Neuronal stem cell (in vitro differentiated cells): ENCODE measurements around the gene HELZ2.

Source experiments
- DNase-seq: peaks from one replicate; pipeline ENCODE4 v3.0.0-alpha.2; 2013; ENCODE audit warnings: low spot score
- H2AFZ ChIP-seq: one replicate; pipeline ENCODE4 v1.6.1; 2013; ENCODE audit warnings: mild to moderate bottlenecking, low read length, inconsistent platforms
- H2AK5ac ChIP-seq: 2 replicates; pipeline ENCODE4 v1.6.1; 2013; ENCODE audit warnings: low read depth, mild to moderate bottlenecking, inconsistent platforms, low read length, moderate library complexity, mixed read lengths
- H2BK120ac ChIP-seq: 2 replicates; pipeline ENCODE4 v1.6.1; 2013; ENCODE audit warnings: low read depth, mild to moderate bottlenecking, inconsistent platforms, low read length, moderate library complexity, mixed read lengths
- H2BK12ac ChIP-seq: one replicate; pipeline ENCODE4 v1.6.1; 2013; ENCODE audit warnings: low read length, inconsistent platforms
- H2BK15ac ChIP-seq: 2 replicates; pipeline ENCODE4 v1.6.1; 2013; ENCODE audit warnings: mild to moderate bottlenecking, low read length, inconsistent platforms, mixed read lengths
- H2BK5ac ChIP-seq: one replicate; pipeline ENCODE4 v1.6.1; 2013; ENCODE audit warnings: inconsistent platforms, mild to moderate bottlenecking, low read length, moderate library complexity
- H3K14ac ChIP-seq: one replicate; pipeline ENCODE4 v1.6.1; 2013; ENCODE audit warnings: low read length, inconsistent platforms
- H3K18ac ChIP-seq: 2 replicates; pipeline ENCODE4 v1.6.1; 2013; ENCODE audit warnings: low read length, inconsistent platforms
- H3K23ac ChIP-seq: 2 replicates; pipeline ENCODE4 v1.6.1; 2013; ENCODE audit warnings: low read depth, mild to moderate bottlenecking, mixed read lengths, low read length, inconsistent platforms; ENCODE audit not compliant: poor library complexity
- H3K27ac ChIP-seq: replicated peaks from 3 replicates; pipeline ENCODE4 v1.5.1; 2013; ENCODE audit warnings: low read length, inconsistent platforms
- H3K27me3 ChIP-seq, 3 experiments: 2 replicates each; pipeline ENCODE4 v1.6.1; 2013; ENCODE audit warnings: low read length in 3 of 3, mild to moderate bottlenecking in 2 of 3, inconsistent platforms in 1 of 3, low read depth in 1 of 3, mixed read lengths in 1 of 3, moderate library complexity in 1 of 3; ENCODE audit not compliant: control insufficient read depth in 3 of 3, insufficient read depth in 3 of 3
- H3K36me3 ChIP-seq, 2 donors: replicated peaks in 1 of 2; 2 replicates each; pipeline ENCODE4 v1.6.1; 2013; ENCODE audit warnings: low read length in 2 of 2; ENCODE audit not compliant: control insufficient read depth in 2 of 2, insufficient read depth in 2 of 2
- H3K4ac ChIP-seq: 2 replicates; pipeline ENCODE4 v1.6.1; 2013; ENCODE audit warnings: inconsistent platforms, mild to moderate bottlenecking, low read length, moderate library complexity
- H3K4me1 ChIP-seq, 2 donors: 1 replicate in 1 of 2; 2 replicates in 1 of 2; pipeline ENCODE4 v1.6.1; 2013; ENCODE audit warnings: low read length in 2 of 2, low read depth in 1 of 2; ENCODE audit not compliant: control insufficient read depth in 2 of 2, insufficient read depth in 1 of 2
- H3K4me2 ChIP-seq: one replicate; pipeline ENCODE4 v1.6.1; 2013; ENCODE audit warnings: mild to moderate bottlenecking, low read length, inconsistent platforms; ENCODE audit not compliant: insufficient read depth, poor library complexity, severe bottlenecking
- H3K4me3 ChIP-seq, 2 donors: 2 replicates each; pipeline ENCODE4 v1.5.1; 2013; ENCODE audit warnings: low read length in 2 of 2, mild to moderate bottlenecking in 2 of 2, inconsistent platforms in 1 of 2, moderate library complexity in 1 of 2
- H3K79me1 ChIP-seq: one replicate; pipeline ENCODE4 v1.6.1; 2013; ENCODE audit warnings: low read depth, mild to moderate bottlenecking, inconsistent platforms, low read length, moderate library complexity
- H3K9ac ChIP-seq: one replicate; pipeline ENCODE4 v1.6.1; 2013; ENCODE audit warnings: mild to moderate bottlenecking, low read depth, low read length, inconsistent platforms; ENCODE audit not compliant: poor library complexity
- H3K9me3 ChIP-seq, 2 donors: replicated peaks in 1 of 2; 2 replicates each; pipeline versions ENCODE3 to v1.6.1; 2013; ENCODE audit warnings: low read length in 2 of 2, mild to moderate bottlenecking in 2 of 2, inconsistent platforms in 1 of 2, low read depth in 1 of 2, mixed read lengths in 1 of 2, moderate library complexity in 1 of 2; ENCODE audit not compliant: control insufficient read depth in 2 of 2, insufficient read depth in 1 of 2
- H4K8ac ChIP-seq: one replicate; pipeline ENCODE4 v1.6.1; 2013; ENCODE audit warnings: low read depth, mild to moderate bottlenecking, inconsistent platforms, low read length, moderate library complexity
- H4K91ac ChIP-seq: one replicate; pipeline ENCODE4 v1.6.1; 2013; ENCODE audit warnings: low read length, low read depth, mild to moderate bottlenecking, inconsistent platforms; ENCODE audit not compliant: poor library complexity
- WGBS, 2 donors: extraction: QIAGEN DNeasy Blood & Tissue Kit; methylation state at CpG; one replicate each; pipeline ENCODE4 v1.1.7; 2013; ENCODE audit warnings: missing lambda C conversion rate in 2 of 2, mixed read lengths in 1 of 2; ENCODE audit not compliant: insufficient read length in 2 of 2, insufficient replicate concordance in 1 of 2; ENCODE audit errors: extremely low coverage in 2 of 2; 5-methylcytosine and 5-hydroxymethylcytosine counted together

The HELZ2 gene

DNA sequence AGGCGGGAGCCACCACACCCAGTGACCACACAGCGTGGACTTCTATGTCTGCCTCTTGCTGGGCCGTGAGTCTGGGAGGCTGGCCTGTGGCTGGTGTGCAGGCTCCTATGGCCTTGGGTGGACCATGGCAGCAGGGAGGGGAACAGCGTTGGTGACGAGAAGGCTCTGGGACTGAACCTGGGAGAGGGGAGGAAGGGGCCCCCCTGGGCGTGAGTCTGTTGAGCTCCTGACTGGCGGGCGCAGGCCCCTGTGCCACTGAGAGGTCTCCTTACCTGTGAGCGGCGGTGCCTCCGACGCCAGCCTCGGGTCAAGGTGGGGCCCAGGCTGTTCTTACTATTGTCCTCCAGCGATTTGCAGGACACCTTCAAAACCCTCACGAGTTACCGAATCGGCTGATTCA lies 12.8 kb upstream of the HELZ2 start:
- Histone ChIP-seq H4K91ac (no peak overlapping the region), H3K4me2 (no peak overlapping the region), H4K8ac (no peak overlapping the region), H3K27ac (no peak overlapping the region), H3K79me1 (peaks cover 2% of the 10 kb centered on the region), H3K36me3 (peaks cover 13 to 40% of the 10 kb centered on the region in 2 donors), H3K4ac (no peak overlapping the region), H2AFZ (no peak overlapping the region), H3K23ac (peak overlapping the region; percentile 85), H3K4me1 (peaks cover 0 to 7% of the 10 kb centered on the region in 2 donors), H3K14ac (no peak overlapping the region), H2BK12ac (no peak overlapping the region), H2BK15ac (no peak overlapping the region), H3K4me3 (no peak overlapping the region), H3K27me3 (no peaks in the 10 kb centered on the region), H3K18ac (no peak overlapping the region), H3K9ac (no peak overlapping the region), H2AK5ac (no peak overlapping the region), H2BK5ac (no peak overlapping the region), H3K9me3 (no peaks in the 10 kb centered on the region), H2BK120ac (no peak overlapping the region)
- DNase-seq = no peak
- WGBS, 2 donors = no CpG with 5 or more reads among the region's 17 CpGs

DNA sequence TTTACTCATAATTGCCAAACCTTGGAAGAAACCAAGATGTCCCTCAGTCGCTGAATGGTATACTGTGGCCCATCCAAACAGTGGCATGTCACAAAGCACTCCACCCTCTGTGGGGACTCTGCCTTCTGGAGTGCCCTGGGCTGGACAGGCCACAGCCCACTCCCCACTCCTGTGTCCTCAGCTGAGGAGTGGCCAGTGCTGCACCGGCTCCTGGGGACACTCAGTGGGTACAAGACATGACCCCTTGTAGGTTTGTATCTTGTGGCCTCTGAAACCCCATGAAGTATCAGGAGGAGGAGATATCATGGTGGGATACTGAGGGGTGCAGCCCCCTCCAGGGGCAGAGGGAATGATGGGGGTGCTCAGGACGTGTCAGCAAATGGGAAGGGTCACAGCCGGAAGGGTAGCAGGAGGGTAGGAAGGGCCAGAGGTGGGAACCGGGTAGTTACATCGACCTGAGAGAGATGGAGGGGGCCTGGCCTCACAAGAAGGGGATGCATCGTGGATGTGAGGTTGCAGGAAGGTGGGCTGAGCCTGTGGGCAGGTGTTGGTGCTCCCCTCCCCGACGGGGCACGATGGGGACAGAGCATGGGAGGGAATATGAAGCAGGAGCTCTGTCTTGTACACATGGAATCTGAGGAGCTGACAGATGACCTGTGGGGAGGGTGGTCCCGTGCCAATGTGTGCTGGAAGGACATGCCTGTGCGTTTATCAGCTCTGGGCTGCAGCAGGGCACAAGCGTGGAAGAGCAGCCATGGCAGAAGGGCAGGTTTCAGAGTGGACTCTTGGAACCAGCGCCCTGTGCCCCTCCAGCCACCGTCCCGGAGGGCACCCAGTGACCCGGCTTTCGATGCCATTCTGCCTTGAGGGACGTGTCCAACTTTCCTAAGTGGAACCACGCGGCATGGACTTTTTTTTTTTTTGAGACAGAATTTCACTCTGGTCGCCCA lies 11.9 kb upstream of the HELZ2 start:
- no peak overlapping the region for H4K91ac ChIP-seq
- no peak overlapping the region for H3K9ac ChIP-seq
- H3K4me3 ChIP-seq = no peak overlapping the region
- H2BK15ac ChIP-seq = no peak overlapping the region
- DNase-seq = no peak
- no peak overlapping the region for H3K14ac ChIP-seq
- H3K36me3 ChIP-seq = peaks cover 11 to 32% of the 10 kb centered on the region in 2 donors
- no peak overlapping the region for H2AFZ ChIP-seq
- H3K23ac ChIP-seq = peak overlapping the region; percentile 52
- no peak overlapping the region for H4K8ac ChIP-seq
- H2BK5ac ChIP-seq = no peak overlapping the region
- no peak overlapping the region for H2BK120ac ChIP-seq
- no peak overlapping the region for H3K4ac ChIP-seq
- WGBS, 2 donors = no CpG with 5 or more reads among the region's 22 CpGs
- H3K4me1 ChIP-seq = peaks cover 0 to 7% of the 10 kb centered on the region in 2 donors
- H2BK12ac ChIP-seq = no peak overlapping the region
- H3K27me3 ChIP-seq = no peaks in the 10 kb centered on the region
- no peak overlapping the region for H3K18ac ChIP-seq
- H3K9me3 ChIP-seq = no peaks in the 10 kb centered on the region
- H2AK5ac ChIP-seq = no peak overlapping the region
- H3K79me1 ChIP-seq = peaks cover 2% of the 10 kb centered on the region
- H3K4me2 ChIP-seq = no peak overlapping the region
- no peak overlapping the region for H3K27ac ChIP-seq

DNA sequence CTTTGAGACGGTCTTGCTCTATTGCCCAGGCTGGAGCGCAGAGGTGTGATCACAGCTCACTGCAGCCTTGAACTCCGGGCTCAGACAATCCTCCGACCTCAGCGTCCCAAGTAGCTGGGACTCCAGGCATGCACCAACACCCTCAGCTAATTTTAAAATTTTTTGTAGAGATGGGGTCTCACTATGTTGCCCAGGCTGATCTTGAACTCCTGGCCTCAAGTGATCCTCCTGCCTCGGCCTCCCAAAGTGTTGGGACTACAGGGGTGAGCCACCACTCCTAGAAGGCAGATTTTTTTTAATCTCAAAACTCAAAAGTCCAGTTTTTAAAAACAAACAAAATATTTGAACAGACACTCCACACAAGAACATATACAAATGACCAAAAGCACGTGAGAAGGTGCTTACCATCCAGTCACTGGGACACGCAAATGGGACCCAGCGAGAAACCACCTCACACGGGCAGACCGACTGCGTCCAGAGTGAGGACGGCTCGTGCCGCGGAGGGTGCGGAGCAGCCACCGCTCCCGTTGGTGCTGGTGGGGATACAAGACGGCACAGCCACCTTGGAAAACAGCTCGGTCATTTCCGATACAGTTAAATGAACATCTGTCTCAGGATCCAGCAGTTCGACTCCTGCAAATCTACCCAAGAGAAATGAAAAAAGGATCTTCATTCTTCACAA lies 8.5 kb upstream of the HELZ2 start:
- Histone ChIP-seq H3K27ac (no peak overlapping the region), H3K9ac (no peak overlapping the region), H3K9me3 (no peaks in the 10 kb centered on the region), H3K27me3 (no peaks in the 10 kb centered on the region), H3K14ac (peak overlapping the region; percentile 10), H3K4me3 (no peak overlapping the region), H3K4me2 (no peak overlapping the region), H4K8ac (no peak overlapping the region), H4K91ac (no peak overlapping the region), H3K18ac (no peak overlapping the region), H3K4ac (no peak overlapping the region), H2AK5ac (no peak overlapping the region), H3K36me3 (peaks cover 0 to 7% of the 10 kb centered on the region in 2 donors), H2BK5ac (no peak overlapping the region), H3K4me1 (peaks cover 0 to 3% of the 10 kb centered on the region in 2 donors), H2BK15ac (no peak overlapping the region), H2BK120ac (no peak overlapping the region), H3K23ac (no peak overlapping the region), H2BK12ac (no peak overlapping the region), H2AFZ (peak overlapping the region; percentile 80), H3K79me1 (no peaks in the 10 kb centered on the region)
- no CpG with 5 or more reads among the region's 23 CpGs for WGBS, 2 donors
- DNase-seq = no peak
